Activated gamma-delta T cell (primary cell): ENCODE data around the gene UGT1A1.

ENCODE experiments used
- DNase-seq: peaks from one replicate; lab custom pipeline; 2025; lab: John Stamatoyannopoulos, UW

The UGT1A1 gene

DNA sequence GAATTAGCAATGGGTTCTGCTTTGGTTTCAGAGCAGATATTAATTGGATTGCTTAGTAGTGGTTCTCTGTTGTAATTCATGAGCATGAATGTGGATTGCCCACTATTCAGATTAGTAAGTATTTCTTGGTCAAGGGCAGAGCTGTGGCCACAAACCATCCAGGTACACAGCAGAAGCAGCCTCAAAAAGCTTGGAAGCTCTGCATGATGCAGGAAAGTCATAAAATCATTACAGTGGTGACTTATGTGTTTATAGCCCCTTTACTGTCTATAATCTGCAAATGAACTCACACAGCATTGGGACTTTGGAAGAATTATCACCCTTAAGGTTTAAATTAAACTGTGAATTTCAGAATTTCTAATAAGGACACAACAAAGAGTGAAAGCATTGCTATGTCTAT lies 1.9 kb upstream of the UGT1A1 start:
- no peak for DNase-seq

DNA sequence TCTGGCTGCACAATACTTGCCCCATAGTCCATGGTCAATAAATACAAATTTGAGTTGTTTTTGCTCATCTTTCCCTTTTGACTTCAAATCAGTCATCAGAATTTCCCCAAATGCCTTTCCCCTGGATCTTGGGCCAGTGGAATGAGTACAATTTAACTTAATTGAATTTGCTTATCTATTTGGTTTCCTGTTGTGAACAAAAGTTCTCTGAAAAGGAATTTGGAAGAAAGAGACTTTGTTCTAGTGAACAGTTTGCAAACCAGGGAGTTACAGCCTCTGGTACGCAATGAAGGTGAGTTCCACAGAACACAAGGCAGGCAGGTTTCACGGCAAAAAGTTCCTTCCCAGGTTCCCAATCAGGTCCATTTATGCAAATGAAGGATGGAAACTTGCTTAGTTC lies 1.2 kb upstream of the UGT1A1 start:
- DNase-seq, result no peak

DNA sequence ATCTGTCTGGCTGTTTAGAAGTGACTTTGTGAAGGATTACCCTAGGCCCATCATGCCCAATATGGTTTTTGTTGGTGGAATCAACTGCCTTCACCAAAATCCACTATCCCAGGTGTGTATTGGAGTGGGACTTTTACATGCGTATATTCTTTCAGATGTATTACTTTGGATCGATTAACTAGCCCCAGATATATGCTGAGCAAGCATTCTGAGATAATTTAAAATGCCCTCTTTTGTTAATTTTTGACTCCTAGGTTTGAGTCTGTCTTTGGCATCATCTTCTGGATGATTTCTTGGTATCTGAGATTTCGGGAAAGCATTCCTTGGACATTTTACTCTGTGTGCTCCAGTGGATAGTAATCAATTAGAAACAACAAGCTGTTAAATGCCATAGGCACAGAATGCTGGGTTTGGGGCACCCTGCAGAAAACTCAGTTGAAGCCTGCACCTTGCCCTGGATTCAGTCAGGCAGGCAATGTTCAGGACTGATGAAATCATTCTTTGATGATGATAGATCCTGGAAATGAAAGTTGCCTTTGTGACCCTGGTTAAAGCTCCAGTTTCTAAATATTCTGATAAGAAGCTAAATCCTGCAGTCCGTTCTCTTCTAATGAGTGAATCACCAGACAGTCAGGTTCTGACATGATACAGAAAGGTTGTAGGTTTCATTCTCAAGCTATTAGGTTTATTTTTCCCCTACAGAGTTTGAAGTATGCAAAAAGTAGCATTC lies 1.1 kb downstream of the UGT1A1 start:
- DNase-seq, result no peak

DNA sequence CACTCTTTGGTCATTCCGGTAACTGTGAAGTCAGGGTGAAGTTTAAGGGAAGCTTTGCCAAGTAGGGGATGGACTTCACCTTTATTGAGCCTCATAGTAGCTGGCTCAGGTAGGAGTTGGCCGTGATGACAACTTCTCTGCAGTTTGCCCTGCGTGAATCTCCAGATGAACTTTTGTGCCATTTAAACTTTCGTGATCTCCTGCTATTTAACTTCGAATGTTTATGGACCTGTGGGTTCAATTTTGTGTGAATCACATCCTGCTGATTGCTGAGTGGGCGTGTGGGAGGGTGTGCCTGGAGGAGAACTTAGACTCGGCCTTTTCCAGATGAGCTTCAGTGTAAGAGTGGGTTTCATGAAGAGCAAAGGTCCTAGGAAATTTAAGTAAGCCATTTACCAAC lies 4.2 kb downstream of the UGT1A1 start:
- DNase-seq, result no peak

DNA sequence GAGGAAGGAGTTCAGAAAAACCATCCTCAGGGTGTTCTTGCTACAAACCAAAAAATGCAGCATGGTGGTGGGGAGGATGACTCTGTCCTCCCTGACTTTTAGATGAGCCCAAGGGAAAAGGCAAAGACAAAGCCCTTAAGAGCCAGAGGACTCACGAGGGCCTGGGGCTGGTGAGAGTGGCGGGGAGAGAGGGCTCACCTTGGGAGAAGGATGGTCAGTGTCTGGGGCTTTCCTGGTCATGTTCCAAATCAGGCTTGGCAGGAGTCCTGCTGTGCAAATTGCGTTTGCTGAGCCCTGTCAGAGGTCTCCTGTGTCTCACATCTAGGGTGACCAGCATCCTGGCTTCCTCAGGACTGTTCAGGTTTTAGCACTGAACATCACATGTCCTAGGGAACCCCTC lies 4.7 kb downstream of the UGT1A1 start:
- DNase-seq, result no peak

DNA sequence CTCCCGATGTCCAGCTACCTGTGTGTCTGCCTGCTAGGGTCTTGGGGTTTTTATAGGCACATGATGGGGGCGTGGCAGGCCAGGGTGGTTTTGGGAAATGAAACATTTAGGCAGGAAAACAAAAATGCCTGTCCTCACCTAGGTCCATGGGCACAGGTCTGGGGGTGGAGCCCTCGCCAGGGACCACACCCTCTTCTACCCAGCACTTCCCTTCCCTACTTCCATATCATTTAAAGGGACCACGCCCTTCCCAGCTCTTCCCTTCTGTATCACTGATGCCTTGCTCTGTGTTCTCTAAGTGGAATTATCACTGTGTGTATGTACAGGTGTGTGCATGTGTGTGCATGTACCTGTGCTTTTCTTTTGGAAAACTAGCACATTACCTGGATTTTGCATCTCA lies 6.3 kb downstream of the UGT1A1 start:
- no peak for DNase-seq

DNA sequence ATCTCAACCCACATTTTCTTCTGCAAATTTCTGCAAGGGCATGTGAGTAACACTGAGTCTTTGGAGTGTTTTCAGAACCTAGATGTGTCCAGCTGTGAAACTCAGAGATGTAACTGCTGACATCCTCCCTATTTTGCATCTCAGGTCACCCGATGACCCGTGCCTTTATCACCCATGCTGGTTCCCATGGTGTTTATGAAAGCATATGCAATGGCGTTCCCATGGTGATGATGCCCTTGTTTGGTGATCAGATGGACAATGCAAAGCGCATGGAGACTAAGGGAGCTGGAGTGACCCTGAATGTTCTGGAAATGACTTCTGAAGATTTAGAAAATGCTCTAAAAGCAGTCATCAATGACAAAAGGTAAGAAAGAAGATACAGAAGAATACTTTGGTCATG lies 8.0 kb downstream of the UGT1A1 start:
- DNase-seq, result no peak

DNA sequence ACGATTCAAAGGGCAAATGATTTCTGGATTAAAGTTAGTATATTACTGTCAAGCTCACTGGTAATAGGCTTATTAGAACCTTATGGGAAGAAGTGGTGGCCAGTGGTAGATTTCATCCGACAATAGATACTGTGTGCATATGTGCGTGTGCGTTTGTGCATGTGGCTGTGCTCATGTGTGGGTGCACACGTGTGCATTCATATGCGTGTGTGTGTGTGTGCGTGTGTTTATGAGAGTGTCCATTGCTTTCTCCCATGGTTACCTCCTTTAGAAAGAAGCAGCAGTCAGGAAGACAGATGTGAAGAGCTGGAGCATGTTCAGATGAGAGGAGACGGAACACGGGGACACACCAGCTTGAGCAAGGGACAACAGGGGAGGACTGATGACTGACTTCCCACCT lies 9.2 kb downstream of the UGT1A1 start:
- no peak for DNase-seq

DNA sequence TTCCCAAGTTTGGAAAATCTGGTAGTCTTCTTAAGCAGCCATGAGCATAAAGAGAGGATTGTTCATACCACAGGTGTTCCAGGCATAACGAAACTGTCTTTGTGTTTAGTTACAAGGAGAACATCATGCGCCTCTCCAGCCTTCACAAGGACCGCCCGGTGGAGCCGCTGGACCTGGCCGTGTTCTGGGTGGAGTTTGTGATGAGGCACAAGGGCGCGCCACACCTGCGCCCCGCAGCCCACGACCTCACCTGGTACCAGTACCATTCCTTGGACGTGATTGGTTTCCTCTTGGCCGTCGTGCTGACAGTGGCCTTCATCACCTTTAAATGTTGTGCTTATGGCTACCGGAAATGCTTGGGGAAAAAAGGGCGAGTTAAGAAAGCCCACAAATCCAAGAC lies 12.1 kb downstream of the UGT1A1 start:
- no peak for DNase-seq

DNA sequence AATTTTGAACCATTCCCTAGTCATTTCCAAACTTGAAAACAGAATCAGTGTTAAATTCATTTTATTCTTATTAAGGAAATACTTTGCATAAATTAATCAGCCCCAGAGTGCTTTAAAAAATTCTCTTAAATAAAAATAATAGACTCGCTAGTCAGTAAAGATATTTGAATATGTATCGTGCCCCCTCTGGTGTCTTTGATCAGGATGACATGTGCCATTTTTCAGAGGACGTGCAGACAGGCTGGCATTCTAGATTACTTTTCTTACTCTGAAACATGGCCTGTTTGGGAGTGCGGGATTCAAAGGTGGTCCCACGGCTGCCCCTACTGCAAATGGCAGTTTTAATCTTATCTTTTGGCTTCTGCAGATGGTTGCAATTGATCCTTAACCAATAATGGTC lies 12.5 kb downstream of the UGT1A1 start:
- DNase-seq, result no peak

DNA sequence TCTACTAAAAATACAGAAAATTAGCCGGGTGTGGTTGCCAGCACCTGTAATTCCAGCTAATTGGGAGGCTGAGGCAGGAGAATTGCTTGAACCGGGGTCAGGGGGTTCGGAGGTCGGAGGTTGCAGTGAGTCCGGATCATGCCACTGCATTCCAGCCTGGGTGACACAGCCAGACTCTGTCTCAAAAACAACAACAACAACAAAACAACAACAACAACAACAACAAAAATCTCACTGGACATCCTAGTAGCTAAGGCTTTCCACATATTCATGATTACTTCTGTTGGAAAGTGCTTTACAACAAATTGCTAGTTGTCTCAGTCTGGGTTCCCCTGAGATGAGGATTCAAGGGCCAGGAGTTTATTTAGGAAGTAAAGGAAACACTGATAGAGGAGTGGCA lies 13.8 kb downstream of the UGT1A1 start:
- DNase-seq, result no peak

DNA sequence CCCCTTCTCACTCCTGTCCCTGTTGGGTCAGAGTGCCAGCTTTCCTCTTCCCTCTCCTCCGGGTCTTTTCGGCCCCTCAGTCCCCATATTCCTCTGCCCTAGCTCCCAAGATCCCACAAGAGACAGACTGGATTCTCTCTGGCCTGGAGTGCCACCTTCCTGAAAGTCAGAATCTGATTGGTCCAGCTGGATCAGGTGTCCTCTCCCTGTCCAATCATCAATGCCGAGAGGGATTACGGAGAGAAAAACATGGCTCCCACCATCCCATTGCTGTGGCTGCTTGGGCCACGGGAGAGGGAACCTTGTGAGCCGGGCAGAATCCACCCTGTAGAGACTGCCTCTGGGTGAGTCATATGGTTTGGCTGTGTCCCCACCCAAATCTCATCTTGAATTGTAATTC lies 15.3 kb downstream of the UGT1A1 start:
- no peak for DNase-seq

DNA sequence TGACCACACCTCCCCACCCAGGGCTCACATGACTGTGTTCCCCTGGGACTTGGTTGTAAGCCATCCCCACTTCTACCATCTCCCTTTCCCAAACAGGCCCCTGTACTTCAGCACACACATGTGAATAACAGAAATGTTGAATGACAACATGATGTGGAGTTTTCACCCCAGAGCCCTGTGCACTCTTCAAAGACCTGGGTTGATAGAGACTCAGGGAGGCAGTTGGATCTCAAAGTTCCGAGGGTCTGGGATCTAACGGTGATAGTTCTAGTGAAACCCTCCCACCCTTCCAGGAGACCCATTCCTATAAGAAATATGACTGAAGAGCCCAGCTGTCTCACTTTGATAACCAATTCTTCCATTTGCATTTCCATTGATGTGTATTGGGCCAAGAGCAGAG lies 18.0 kb downstream of the UGT1A1 start, which contains the start of gene MROH2A:
Gene MROH2A, plus strand, starts transcription at position 301 of the 400 bp plus-strand sequence. CDS start 1,029 bp downstream, outside the sequence.
- DNase-seq, result no peak

DNA sequence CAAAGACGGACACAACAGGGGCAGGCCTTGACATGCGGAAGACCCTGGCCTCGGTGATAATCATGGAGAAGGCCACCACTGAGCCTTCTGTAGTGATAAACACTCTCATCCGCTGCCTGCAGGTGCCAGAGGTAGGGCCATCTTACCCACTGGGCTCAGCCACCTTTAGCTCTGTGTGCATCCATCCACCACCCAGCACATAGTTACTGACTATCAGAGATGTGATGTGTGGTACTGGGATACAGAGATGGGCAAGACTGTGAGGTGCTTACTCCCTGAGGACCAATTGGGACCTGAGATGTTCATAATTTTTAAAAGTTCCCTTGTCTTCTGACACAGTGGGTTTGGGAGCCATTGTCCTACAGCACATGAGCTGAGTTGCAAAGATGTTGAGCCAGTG lies 19.7 kb downstream of the UGT1A1 start:
- no peak for DNase-seq

DNA sequence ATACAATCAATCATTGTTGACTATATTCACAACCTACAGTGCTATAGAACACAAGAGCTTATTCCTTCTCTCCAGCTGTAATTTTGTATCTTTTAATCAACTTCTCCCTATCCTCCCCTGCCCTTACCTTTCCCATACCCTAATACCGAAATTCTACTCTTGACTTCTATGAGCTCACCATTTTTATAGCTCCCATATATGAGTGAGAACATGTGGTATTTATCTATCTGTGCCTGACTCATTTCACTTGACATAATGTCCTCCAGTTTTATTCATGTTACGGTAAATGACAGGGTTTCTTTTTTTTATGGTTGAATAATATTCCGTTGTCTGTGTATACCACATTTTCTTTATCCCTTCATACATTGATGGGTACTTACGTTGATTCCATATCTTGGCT lies 20.7 kb downstream of the UGT1A1 start:
- DNase-seq, result no peak

DNA sequence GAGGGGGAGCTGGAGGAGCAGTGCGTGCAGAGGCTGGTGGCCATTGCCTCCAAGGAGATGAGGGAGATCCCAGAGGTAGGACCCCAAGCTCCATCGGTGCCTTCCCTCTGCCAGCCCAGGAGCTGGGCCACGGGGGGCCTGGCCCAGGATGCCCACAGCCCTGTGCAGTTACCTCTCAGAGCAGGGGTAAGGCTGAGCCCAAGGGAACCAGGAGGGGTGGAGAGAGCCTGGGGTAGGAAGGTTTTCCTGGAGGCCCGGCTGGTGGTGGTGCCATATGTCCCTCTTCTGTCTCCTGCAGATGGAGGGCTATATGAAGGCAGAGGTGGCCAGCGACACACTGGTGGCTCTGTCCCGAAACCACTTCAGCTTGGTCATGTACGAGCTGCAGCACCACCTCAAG lies 29.5 kb downstream of the UGT1A1 start:
- DNase-seq, result no peak

DNA sequence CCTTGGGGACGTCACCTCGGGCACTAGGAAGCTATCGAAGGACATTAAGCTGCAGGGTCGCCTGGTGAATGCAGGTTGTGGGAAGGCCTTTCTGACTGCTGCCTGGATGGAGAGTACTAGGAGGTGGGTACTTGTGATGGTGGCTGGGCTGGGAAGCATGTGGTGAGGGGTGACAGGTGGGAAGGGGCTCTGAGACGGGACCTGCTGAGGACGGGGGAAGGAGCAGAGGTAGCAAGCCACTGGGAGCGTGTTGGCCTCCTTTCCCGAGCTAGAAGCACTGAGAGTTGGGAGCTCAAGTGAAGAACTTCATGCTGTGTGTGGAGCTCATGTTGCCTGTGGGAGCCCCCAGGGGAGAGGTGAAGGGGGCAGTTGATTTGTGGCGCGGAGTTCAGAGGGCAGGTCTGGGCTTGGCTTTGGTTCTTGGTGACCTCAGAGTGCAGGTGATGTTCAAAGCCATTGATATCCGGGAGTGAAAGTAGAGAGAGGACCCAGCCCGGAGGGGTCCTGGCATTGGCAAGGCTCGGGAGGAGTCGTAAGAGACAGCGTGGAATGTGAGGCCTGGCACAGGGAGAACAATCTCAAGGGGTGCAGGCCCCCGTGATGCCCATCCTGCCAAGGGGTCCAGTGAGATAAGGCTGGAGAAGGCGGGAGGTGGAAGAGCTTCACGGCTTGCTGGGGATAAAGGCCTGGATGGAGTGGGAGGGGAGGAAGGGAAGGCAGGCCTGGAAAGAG lies 31.2 kb downstream of the UGT1A1 start:
- DNase-seq, result no peak

DNA sequence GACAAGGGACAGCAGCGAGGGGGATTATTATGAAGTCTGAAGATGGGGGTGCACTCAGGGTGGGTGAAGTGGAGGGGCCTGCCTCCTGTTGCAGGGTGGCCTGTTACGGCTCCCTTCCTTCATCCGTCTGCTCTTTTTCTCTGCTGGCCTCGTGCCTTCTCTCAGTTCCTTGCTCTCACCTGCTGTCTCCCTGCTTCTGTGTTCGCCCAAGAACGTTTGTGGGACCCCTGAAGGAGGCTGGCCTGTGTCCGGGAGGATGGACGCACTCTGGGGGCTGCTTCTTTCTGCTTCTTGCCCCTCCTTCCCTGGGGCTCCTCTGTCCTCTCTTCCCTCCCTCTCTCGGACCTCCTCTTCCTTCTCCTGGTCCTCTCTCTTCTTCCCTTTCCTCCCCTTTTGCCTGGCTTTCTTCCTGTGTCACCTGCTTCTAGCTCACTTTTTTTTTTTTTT lies 31.8 kb downstream of the UGT1A1 start:
- DNase-seq, result no peak

DNA sequence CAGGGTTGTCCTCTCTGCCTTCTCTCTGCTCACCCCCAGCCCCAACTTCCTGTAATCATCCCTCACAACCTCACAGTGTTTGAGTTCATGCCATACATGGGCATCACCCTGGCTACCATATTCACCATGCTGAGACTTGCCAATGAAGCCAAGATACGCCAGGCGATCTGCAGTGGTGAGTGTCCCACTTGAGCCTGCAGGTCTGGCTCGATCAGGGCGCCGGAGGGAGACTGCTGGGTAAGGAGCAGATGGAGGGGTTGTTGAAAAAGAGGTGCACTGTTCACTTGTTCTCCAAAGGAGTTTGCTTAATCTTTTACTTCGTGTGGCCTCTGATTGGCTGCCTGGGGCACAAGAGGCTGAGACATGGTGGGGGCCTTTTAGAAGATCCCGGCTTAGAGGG lies 32.6 kb downstream of the UGT1A1 start:
- no peak for DNase-seq

DNA sequence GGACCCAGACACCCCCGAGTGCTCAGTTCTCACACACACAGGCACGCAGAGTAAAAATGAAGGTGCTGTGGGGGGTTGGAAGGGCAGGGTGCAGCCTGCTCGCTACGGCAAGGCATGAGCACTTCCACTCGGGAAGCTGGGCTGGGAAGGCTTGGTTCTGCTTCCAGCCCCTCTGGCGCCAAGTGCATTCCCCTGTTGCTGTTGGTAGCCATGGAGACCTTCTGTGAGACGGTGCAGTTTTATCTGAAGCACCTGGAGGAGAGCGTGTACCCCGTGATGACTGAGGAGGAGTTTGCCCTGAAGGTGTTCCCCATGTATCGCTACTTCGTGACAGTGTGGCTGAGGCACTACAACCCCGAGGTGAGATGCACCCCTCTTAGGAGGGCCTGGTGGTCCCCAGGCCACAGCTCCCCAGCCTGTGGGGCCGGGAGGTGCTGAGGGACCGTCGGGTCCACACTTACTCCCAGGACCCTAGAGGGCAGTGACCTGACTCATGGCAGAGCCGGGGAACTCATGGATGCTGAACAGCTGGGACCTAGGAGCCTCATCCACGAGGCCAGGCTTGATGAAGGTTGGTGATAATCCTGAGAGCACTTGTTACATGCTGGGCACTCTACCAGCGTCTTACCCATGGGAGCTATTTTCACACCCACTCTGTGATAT lies 33.5 kb downstream of the UGT1A1 start:
- no peak for DNase-seq

DNA sequence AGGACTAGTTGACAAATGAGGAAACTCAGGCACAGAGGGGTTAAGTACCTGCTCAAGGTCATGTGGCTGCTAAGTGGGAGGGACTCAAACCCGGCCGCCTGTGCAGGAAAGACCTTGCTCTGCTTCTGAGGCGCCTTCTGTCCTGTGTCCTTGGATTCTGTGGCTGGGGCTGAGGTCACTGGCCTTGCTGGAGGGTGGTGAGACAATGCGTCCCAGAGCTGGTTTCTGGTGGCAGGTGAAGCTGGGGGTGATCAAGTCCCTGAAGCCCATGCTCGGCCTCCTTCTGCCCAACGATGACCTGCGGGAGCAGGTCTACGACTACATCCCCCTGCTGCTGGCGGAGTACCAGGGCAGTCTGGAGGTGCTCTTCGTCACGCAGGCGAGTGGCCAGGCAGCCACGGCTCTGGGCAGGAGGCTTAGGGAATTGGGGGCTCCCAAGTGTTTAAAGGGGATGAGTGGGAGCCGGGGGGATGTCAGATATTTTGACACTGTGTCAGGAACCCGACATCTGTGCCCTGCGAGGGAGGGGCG lies 34.1 kb downstream of the UGT1A1 start:
- no peak for DNase-seq

DNA sequence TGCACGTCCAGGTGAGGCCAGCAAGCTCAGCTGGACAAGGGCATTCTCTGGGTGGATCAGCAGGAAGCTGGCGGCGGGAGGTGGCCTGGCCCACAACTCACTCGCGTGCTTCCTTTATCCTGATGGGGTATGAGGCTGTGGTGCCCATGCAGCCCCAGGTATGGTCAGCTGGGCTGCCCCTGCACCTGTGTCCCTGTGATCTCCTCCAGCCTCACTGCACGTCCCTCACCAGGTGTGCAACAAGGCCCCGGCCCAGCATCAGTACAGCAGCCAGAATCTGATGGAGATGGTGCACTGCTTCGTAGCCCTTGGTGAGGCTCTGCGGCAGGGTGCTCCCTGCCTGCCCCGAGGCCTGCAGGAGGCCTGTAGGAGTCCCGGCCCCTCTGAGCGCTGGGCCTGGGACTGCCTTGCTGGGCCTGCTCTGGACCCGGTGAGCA lies 35.7 kb downstream of the UGT1A1 start:
- no peak for DNase-seq

DNA sequence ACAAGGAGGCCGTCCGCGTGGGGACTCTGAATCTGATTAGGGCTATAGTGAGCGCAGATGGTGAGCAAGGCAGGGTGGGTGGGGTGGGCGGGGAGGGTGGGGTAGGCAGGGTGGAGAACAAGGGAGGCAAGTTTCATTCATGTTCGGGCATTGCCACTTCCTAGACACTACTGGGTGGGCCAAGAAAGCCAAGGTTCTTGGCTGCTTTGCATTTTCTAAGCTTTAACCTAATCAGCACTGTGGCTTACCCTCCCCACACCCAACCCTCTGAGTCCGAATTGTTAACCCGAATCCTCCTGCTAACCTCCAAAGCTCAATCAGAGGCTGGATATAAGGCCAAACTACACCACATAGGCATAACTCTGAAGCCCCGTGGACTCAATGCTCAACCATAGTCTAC lies 36.2 kb downstream of the UGT1A1 start:
- no peak for DNase-seq
